ENCODE measurements around the gene TSBP1.

- TF ChIP-seq CTCF (IDR thresholded peaks at IDR 0.05) = no peak
- no peak for TF ChIP-seq POLR2A (IDR thresholded peaks at IDR 0.05)
- no peak for TF ChIP-seq EP300 (IDR thresholded peaks at IDR 0.05)
Measured at GRCh38 chr6:32291543-32291942, 80.2 kb downstream of the TSBP1 start.
